ENCODE data around the gene FAM89B. TPM values are rescaled to one million over a fixed set of nuclear protein-coding genes. Genes with fewer than 3 reads are reported as not detected.

Gene FAM89B
- total RNA-seq, 2 experiments from 2014 or later = 23.3 to 27.3 TPM

DNA sequence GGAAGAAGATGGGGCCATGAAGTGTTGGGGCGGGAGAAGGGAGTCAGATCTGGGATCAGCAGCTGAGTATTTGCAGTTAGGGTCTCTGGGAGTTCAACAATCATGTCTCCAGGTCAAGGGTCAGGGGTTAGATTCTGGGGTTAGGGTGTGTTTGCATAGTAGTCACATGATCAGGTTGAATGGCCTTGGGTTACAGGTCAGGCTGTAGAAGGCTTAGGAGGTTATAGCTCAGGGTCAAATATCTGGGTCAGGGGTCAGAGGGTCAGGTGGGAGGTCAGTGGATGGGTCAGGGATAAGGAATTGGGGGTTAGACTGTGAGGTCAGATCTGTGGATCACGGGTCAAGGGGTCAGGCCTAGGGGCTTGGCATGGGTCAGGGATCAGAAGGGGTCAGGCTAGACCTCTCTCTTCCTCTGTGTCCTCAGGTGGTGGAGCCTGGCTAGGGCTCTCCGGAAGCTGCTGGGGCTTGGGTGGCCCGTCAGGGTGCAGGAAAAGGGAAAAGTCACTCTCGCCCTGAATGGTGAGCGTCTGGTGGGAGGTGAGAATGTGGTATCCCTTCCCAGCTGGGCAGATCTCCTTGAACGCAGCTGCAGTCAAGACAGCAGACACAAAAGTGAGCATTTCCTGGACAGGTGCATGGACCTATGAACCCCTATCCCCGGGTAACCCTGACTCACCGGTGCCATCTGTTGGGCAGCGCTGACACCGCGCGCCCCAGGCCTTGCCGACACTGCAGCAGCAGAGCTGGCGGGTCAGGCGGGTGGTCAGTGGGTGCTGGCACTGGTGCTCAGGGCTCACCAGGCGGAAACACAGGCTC is 20.6 kb upstream of the FAM89B start:
- H3K36me3 Mint-ChIP-seq (ENCODE audit: low read depth) = peaks cover 54% of the 10 kb centered on the region
- H3K9me3 Mint-ChIP-seq = no peaks in the 10 kb centered on the region
- H3K27me3 Mint-ChIP-seq = no peaks in the 10 kb centered on the region
- Histone ChIP-seq H3K4me3 (ENCODE audit: low read length) (no peak overlapping the region), H3K27me3 (ENCODE audit: control insufficient read depth in 1 of 2, insufficient read depth in 2 of 2, low read length in 2 of 2) (no peaks in the 10 kb centered on the region), H3K4me1 (ENCODE audit: insufficient read depth, low read length) (peaks cover 88% of the 10 kb centered on the region), H3K27ac (ENCODE audit: low read depth in 1 of 2, low read length in 2 of 2) (no peak overlapping the region), H3K9me3 (ENCODE audit: control insufficient read depth in 1 of 2, insufficient read depth in 1 of 2, low read length in 2 of 2) (no peaks in the 10 kb centered on the region), H3K36me3 (ENCODE audit: insufficient read depth, low read length) (peaks cover 25% of the 10 kb centered on the region)
- intact Hi-C loops (cut with DNase I, micrococcal nuclease) = loop anchor here (1.0 to 2.0 kb wide), 3 partner anchors 10 to 17 kb away; no protein-coding TSS in a partner anchor
- TF ChIP-seq, protein P1, sequence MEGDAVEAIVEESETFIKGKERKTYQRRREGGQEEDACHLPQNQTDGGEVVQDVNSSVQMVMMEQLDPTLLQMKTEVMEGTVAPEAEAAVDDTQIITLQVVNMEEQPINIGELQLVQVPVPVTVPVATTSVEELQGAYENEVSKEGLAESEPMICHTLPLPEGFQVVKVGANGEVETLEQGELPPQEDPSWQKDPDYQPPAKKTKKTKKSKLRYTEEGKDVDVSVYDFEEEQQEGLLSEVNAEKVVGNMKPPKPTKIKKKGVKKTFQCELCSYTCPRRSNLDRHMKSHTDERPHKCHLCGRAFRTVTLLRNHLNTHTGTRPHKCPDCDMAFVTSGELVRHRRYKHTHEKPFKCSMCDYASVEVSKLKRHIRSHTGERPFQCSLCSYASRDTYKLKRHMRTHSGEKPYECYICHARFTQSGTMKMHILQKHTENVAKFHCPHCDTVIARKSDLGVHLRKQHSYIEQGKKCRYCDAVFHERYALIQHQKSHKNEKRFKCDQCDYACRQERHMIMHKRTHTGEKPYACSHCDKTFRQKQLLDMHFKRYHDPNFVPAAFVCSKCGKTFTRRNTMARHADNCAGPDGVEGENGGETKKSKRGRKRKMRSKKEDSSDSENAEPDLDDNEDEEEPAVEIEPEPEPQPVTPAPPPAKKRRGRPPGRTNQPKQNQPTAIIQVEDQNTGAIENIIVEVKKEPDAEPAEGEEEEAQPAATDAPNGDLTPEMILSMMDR (IDR thresholded peaks at IDR 0.05) = peak; percentile 78
- POLR2A ChIA-PET = interaction anchor here (0.8 to 4.3 kb wide), 12 partner anchors 10 to 198 kb away, joined by 3 to 41 read pairs (median 5); partner anchors contain the start of genes EHBP1L1, FAM89B, MALAT1 and PCNX3
- CTCF ChIA-PET = interaction anchor here (0.5 to 2.4 kb wide), 10 partner anchors 11 to 127 kb away, joined by 3 to 35 read pairs (median 7); partner anchors contain the start of genes FAM89B and SCYL1
- peaks cover 83% of the 10 kb centered on the region for H3K4me1 Mint-ChIP-seq (ENCODE audit: low read depth)
- peak; percentile 37 for ATAC-seq (ENCODE audit: poor library complexity)
- DNase-seq = peak; percentile 49 to 83 (median 64)
- peak overlapping the region; percentile 71 for H3K4me3 Mint-ChIP-seq
- peak overlapping the region; percentile 82 for H3K27ac Mint-ChIP-seq

DNA sequence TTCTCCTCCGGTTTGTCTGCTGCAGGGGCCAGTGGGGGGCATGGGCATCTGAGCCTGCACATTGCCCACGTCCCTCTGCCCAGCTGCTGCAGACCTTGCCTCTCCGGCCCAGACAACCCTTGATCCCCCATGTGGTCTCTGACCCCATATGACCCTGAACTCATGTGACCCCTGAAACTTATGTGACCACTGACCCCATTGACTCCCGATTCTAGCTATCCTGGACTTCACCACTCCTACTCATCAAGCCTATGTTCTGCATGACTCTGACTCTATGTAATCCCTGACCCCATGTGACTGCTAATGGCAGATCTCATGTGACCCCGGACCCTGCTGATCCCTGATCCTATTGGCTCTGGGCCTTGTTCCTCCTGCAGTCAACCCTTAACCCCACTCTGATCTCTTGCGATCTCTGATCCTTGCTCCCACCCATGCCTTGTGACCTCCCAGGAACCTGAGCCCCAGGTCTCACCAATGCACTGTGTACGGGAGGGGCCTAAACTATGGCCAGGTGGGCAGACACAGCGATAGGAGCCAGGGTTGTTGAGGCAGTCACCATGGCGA is 19.9 kb upstream of the FAM89B start:
- peak overlapping the region in 1 of 2 donors; percentile 72 for H3K27ac ChIP-seq (ENCODE audit: low read depth in 1 of 2, low read length in 2 of 2)
- TF ChIP-seq, protein P1 (IDR thresholded peaks at IDR 0.05) = no peak

DNA sequence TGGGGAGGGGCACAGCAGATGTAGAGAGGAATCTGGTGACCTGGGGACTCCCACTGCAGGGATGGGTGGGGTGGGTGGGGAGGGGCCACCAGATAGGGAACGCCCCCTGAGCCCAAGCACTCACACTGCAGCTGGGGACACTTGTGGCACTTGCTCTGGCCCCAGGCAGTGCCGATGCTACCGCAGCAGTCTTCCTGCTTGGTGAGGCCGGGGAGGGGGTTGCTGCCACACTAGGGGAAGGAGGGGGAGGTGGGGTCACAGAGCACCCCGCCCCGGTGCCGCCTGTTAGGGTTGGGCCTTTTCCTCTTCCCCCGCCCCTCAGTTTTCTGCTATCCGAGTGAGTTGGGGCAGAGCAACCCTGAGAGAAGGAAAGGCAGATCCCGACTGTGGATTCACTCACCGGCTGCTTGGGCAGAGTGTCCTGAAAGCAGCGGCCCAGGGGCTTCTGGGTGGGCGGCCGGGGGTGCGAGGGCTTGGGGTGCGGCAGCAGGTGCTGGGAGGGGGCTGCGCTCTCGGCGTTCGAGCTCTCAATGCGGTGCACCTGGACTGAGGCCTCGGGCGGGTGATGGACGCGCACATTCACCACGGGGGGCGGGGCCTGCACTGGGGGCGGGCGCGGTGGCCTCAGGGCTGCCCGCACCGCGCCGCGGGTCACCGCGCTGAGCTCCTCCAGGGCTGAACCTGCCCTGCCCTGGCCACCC is 18.9 kb upstream of the FAM89B start:
- H3K27me3 ChIP-seq (ENCODE audit: control insufficient read depth in 1 of 2, insufficient read depth in 2 of 2, low read length in 2 of 2) = no peaks in the 10 kb centered on the region
- peak overlapping the region in 1 of 2 donors; percentile 72 for H3K27ac ChIP-seq (ENCODE audit: low read depth in 1 of 2, low read length in 2 of 2)
- peak; percentile 67 to 91 (median 81) for DNase-seq
- no peaks in the 10 kb centered on the region for H3K9me3 ChIP-seq (ENCODE audit: control insufficient read depth in 1 of 2, insufficient read depth in 1 of 2, low read length in 2 of 2)
- ChIA-PET POLR2A (interaction anchor here (0.7 to 4.3 kb wide), 11 partner anchors 12 to 774 kb away, joined by 3 to 41 read pairs (median 4); partner anchors contain the start of genes EHBP1L1, FAM89B, NEAT1 and PCNX3), CTCF (interaction anchor here (1.3 to 2.4 kb wide), 2 partner anchors 13 to 19 kb away, joined by 5 to 13 read pairs; partner anchors contain the start of gene FAM89B)
- peaks cover 24% of the 10 kb centered on the region for H3K36me3 ChIP-seq (ENCODE audit: insufficient read depth, low read length)
- peak; percentile 84 for ATAC-seq (ENCODE audit: poor library complexity)
- intact Hi-C loops (cut with DNase I, micrococcal nuclease) = loop anchor here in 1 of 2 experiments (2.0 kb wide), 1 partner anchor 15 kb away; no protein-coding TSS in a partner anchor
- peak overlapping the region; percentile 74 for H3K4me3 Mint-ChIP-seq
- H3K4me1 Mint-ChIP-seq (ENCODE audit: low read depth) = peaks cover 74% of the 10 kb centered on the region
- no peaks in the 10 kb centered on the region for H3K27me3 Mint-ChIP-seq
- TF ChIP-seq, protein P1 (IDR thresholded peaks at IDR 0.05) = no peak
- H3K4me1 ChIP-seq (ENCODE audit: insufficient read depth, low read length) = peaks cover 79% of the 10 kb centered on the region
- H3K4me3 ChIP-seq (ENCODE audit: low read length) = peak overlapping the region; percentile 30
- peaks cover 48% of the 10 kb centered on the region for H3K36me3 Mint-ChIP-seq (ENCODE audit: low read depth)
- H3K9me3 Mint-ChIP-seq = no peaks in the 10 kb centered on the region
- peak overlapping the region; percentile 82 for H3K27ac Mint-ChIP-seq

More for the DNA sequence above, 19.9 kb upstream of the FAM89B start:
- Histone ChIP-seq H3K9me3 (ENCODE audit: control insufficient read depth in 1 of 2, insufficient read depth in 1 of 2, low read length in 2 of 2) (no peaks in the 10 kb centered on the region), H3K36me3 (ENCODE audit: insufficient read depth, low read length) (peaks cover 25% of the 10 kb centered on the region), H3K4me1 (ENCODE audit: insufficient read depth, low read length) (peaks cover 88% of the 10 kb centered on the region), H3K27me3 (ENCODE audit: control insufficient read depth in 1 of 2, insufficient read depth in 2 of 2, low read length in 2 of 2) (no peaks in the 10 kb centered on the region), H3K4me3 (ENCODE audit: low read length) (no peak overlapping the region)
- Mint-ChIP-seq H3K4me3 (peak overlapping the region; percentile 71), H3K27me3 (no peaks in the 10 kb centered on the region), H3K9me3 (no peaks in the 10 kb centered on the region), H3K36me3 (ENCODE audit: low read depth) (peaks cover 57% of the 10 kb centered on the region), H3K27ac (peak overlapping the region; percentile 82), H3K4me1 (ENCODE audit: low read depth) (peaks cover 84% of the 10 kb centered on the region)
- intact Hi-C loops (cut with DNase I, micrococcal nuclease) = loop anchor here (1.0 to 2.0 kb wide), 3 partner anchors 11 to 16 kb away; no protein-coding TSS in a partner anchor
- ChIA-PET POLR2A (interaction anchor here (0.7 to 4.3 kb wide), 14 partner anchors 11 to 198 kb away, joined by 3 to 41 read pairs (median 4); partner anchors contain the start of genes EHBP1L1, FAM89B, MALAT1 and NEAT1), CTCF (interaction anchor here (0.5 to 2.4 kb wide), 10 partner anchors 10 to 128 kb away, joined by 3 to 35 read pairs (median 7); partner anchors contain the start of genes FAM89B and SCYL1)
- ATAC-seq (ENCODE audit: poor library complexity) (no peak), DNase-seq (no peak)

Measured in CD4-positive, alpha-beta T cell (primary cell).